A549 treated with DMSO at 1 μM for 4 hours (cell line): ENCODE measurements around the gene SBNO1. TPM values are rescaled to one million over a fixed set of nuclear protein-coding genes. Genes with fewer than 3 reads are reported as not detected.

Source experiments
- total RNA-seq: library from RNA; stranded (reverse); fragments of 200-300 nt; extraction: Qiagen RNA extraction; gene quantifications from 5 replicates; pipeline ENCODE4 v1.2.3, GENCODE V29; 2022; ENCODE audit warnings: low read depth

The SBNO1 gene
- 23.4 to 34.3 TPM (median 31.0 TPM) in 5 replicates for total RNA-seq

DNA sequence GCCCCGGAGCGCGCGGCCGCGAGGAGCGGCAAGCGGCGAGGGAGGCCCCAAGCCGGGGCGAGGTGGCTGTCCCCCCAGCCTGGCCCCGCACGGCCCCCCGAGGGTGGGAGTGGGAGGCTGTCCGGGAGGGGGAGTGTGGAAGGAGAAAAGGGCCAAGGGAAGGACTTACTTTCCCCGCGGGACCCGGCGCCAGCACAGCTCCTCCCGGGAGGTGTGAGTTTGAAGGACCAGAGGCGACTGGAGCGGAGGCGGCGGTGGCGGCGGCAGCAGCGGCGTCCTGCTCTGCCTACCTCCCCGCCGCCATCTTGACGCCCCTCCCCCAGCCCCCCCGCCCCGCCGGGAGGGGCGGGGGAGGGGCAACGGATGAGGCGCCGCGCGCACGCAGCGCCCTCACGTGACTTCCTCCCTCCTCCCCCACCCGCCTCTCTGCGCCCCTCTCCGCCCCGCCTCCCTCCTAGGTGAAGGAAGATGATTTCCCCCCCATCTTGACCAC lies at the start of gene SBNO1:
TSS of gene SBNO1 (minus strand) at position 316 of the 493 bp plus-strand sequence. CDS start 14,406 bp downstream, outside the sequence.

Other genes starting within 250 kb of the SBNO1 start
- gene PITPNM2, start 213.8 kb downstream of the SBNO1 start, total RNA-seq, result 12.5 to 21.7 TPM (median 17.7 TPM) in 5 replicates
- gene MPHOSPH9, start 131.7 kb downstream of the SBNO1 start, total RNA-seq, result 22.9 to 27.8 TPM (median 23.4 TPM) in 5 replicates
- gene MTRFR, start 131.4 kb downstream of the SBNO1 start, total RNA-seq, result 15.7 to 20.8 TPM (median 15.9 TPM) in 5 replicates
- gene CDK2AP1, start 93.0 kb downstream of the SBNO1 start, total RNA-seq, result 106 to 177 TPM (median 167 TPM) in 5 replicates
- 47.1 to 58.5 TPM (median 55.2 TPM) in 5 replicates for gene KMT5A, start 19.3 kb upstream of the SBNO1 start, total RNA-seq
- gene RILPL2, start 71.8 kb upstream of the SBNO1 start, total RNA-seq, result 1.2 to 1.9 TPM (median 1.6 TPM) in 5 replicates
- gene SNRNP35, start 93.3 kb upstream of the SBNO1 start, total RNA-seq, result 17.9 to 20.9 TPM (median 19.6 TPM) in 5 replicates
- 9.3 to 13.8 TPM (median 12.2 TPM) in 5 replicates for gene RILPL1, start 168.9 kb upstream of the SBNO1 start, total RNA-seq
- 163 to 229 TPM (median 209 TPM) in 5 replicates for gene TMED2, start 219.7 kb upstream of the SBNO1 start, total RNA-seq
- 29.6 to 36.8 TPM (median 35.7 TPM) in 5 replicates for gene DDX55, start 237.3 kb upstream of the SBNO1 start, total RNA-seq